Loucy (cell line): Measurements from ENCODE around the gene AVPR2.

Experiments used
- EZH2phosphoT487 ChIP-seq: fragments of 200-600 bp; IDR thresholded peaks from 2 replicates; pipeline ENCODE4 v1.6.1; 2018; ENCODE audit warnings: antibody characterized with exemption, mild to moderate bottlenecking, moderate library complexity, borderline replicate concordance
- TF ChIP-seq, protein P1 (sequence below): fragments of 200-600 bp; sonication (generic); conservative IDR thresholded peaks from 2 replicates; pipeline ENCODE4 v1.5.1; 2014; ENCODE audit warnings: mild to moderate bottlenecking, antibody characterized with exemption, low read length

GRCh38 chrX:153905481-153906095 lies 1.1 kb downstream of the AVPR2 start:
- TF ChIP-seq, protein P1, sequence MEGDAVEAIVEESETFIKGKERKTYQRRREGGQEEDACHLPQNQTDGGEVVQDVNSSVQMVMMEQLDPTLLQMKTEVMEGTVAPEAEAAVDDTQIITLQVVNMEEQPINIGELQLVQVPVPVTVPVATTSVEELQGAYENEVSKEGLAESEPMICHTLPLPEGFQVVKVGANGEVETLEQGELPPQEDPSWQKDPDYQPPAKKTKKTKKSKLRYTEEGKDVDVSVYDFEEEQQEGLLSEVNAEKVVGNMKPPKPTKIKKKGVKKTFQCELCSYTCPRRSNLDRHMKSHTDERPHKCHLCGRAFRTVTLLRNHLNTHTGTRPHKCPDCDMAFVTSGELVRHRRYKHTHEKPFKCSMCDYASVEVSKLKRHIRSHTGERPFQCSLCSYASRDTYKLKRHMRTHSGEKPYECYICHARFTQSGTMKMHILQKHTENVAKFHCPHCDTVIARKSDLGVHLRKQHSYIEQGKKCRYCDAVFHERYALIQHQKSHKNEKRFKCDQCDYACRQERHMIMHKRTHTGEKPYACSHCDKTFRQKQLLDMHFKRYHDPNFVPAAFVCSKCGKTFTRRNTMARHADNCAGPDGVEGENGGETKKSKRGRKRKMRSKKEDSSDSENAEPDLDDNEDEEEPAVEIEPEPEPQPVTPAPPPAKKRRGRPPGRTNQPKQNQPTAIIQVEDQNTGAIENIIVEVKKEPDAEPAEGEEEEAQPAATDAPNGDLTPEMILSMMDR: no peak
- no peak for TF ChIP-seq EZH2phosphoT487
